A549 (cell line): ENCODE measurements around the gene IL22RA2. TPM values are rescaled to one million over a fixed set of nuclear protein-coding genes. Genes with fewer than 3 reads are reported as not detected.
A peak's percentile ranks its signal among the peaks of the same experiment; 100 is the strongest.

Experiments used
- ATAC-seq, 2 experiments: fragments of 200-7000 bp in 1 of 2; fragments of >200 bp in 1 of 2; cut with Nextera tagmentation in 1 of 2; cut with Tn5 transposase in 1 of 2; 3 replicates each; pipeline versions ENCODE4 v1.8.0 to v1.9.1; 2018 to 2020; ENCODE audit warnings: mild to moderate bottlenecking in 1 of 2, moderate library complexity in 1 of 2
- CTCF ChIA-PET: fragments of 300-600 bp; sonication (Branson Sonifier 250); formaldehyde crosslinking; extraction: SDS; loops from one replicate; lab custom pipeline; 2021; ENCODE audit warnings: antibody characterized with exemption, inconsistent platforms; lab: Yijun Ruan, JAX
- POLR2A ChIA-PET: fragments of 350-600 bp; formaldehyde crosslinking; extraction: SDS; loops from one replicate; lab custom pipeline; 2021; ENCODE audit warnings: antibody characterized with exemption, inconsistent platforms; lab: Yijun Ruan, JAX
- DNase-seq, 2 experiments: peaks; one replicate each; pipeline versions ENCODE4 v3.0.0 to v3.0.0-alpha.2; 2011 to 2016; ENCODE audit warnings: low read depth in 1 of 2, low spot score in 1 of 2
- FAIRE-seq: peaks from 2 replicates; lab custom pipeline; 2011; peaks lifted over from hg19 to GRCh38; lab: Jason Lieb, UNC
- H3K27ac ChIP-seq, 2 experiments: fragments of >200 bp; sonication (Bioruptor Twin); formaldehyde crosslinking; 3 replicates each; pipeline ENCODE4 v1.5.1; 2016 to 2017
- H3K4me1 ChIP-seq: fragments of >200 bp; sonication (Bioruptor Twin); formaldehyde crosslinking; 3 replicates; pipeline ENCODE4 v1.6.1; 2016
- H3K4me2 ChIP-seq: fragments of >200 bp; sonication (Bioruptor Twin); formaldehyde crosslinking; 3 replicates; pipeline ENCODE4 v1.6.1; 2016
- H3K4me3 ChIP-seq: fragments of >200 bp; sonication (Bioruptor Twin); formaldehyde crosslinking; 3 replicates; pipeline ENCODE4 v1.5.1; 2016
- H3K9me3 ChIP-seq: fragments of >200 bp; sonication (Bioruptor Twin); formaldehyde crosslinking; 3 replicates; pipeline ENCODE4 v1.6.1; 2016
- CEBPB ChIP-seq, 2 experiments: fragments of >200 bp in 1 of 2; sonication (Bioruptor Twin) in 1 of 2; formaldehyde crosslinking in 1 of 2; IDR thresholded peaks; 2 replicates each; pipeline ENCODE4 v1.6.1; 2012 to 2016
- EHF ChIP-seq: fragments of 250-450 bp; sonication (Bioruptor Pico); IDR thresholded peaks from 2 replicates; pipeline ENCODE4 v1.5.0; 2020; ENCODE audit warnings: mild to moderate bottlenecking
- EP300 ChIP-seq, 2 experiments: fragments of >200 bp; sonication (Bioruptor Twin); formaldehyde crosslinking; IDR thresholded peaks; 2 replicates in 1 of 2; 3 replicates in 1 of 2; pipeline ENCODE4 v1.6.1; 2016 to 2017
- ESRRA ChIP-seq: fragments of 150-350 bp; IDR thresholded peaks from 2 replicates; pipeline ENCODE4 v1.6.1; 2014; ENCODE audit warnings: mild to moderate bottlenecking, low read length, borderline replicate concordance
- FOSL2 ChIP-seq, 2 experiments: fragments of 450-650 bp in 1 of 2; fragments of >200 bp in 1 of 2; sonication (Bioruptor Twin) in 1 of 2; formaldehyde crosslinking; IDR thresholded peaks; 2 replicates each; pipeline versions ENCODE4 v1.5.0 to v1.6.1; 2016 to 2020; ENCODE audit warnings: mild to moderate bottlenecking in 1 of 2, moderate library complexity in 1 of 2
- GATA3 ChIP-seq: IDR thresholded peaks from 2 replicates; pipeline ENCODE4 v1.6.1; 2012; ENCODE audit warnings: borderline replicate concordance
- JUN ChIP-seq, 2 experiments: fragments of >200 bp; sonication (Bioruptor Twin); formaldehyde crosslinking; IDR thresholded peaks; 2 replicates in 1 of 2; 3 replicates in 1 of 2; pipeline ENCODE4 v1.6.1; 2016 to 2017
- JUNB ChIP-seq: fragments of >200 bp; sonication (Bioruptor Twin); formaldehyde crosslinking; IDR thresholded peaks from 2 replicates; pipeline ENCODE4 v1.6.1; 2016
- NR3C1 ChIP-seq: fragments of >200 bp; sonication (Bioruptor Twin); formaldehyde crosslinking; IDR thresholded peaks from 3 replicates; pipeline ENCODE4 v1.6.1; 2017
- PHF8 ChIP-seq: fragments of 200-600 bp; sonication (generic); IDR thresholded peaks from 2 replicates; pipeline ENCODE4 v1.6.1; 2016; ENCODE audit warnings: low read depth, mild to moderate bottlenecking, antibody characterized with exemption, moderate library complexity, borderline replicate concordance
- SMC3 ChIP-seq: fragments of >200 bp; sonication (Bioruptor Twin); formaldehyde crosslinking; IDR thresholded peaks from 3 replicates; pipeline ENCODE4 v1.6.1; 2018; ENCODE audit warnings: inconsistent platforms
- ZC3H11A ChIP-seq: fragments of 450-650 bp; IDR thresholded peaks from 2 replicates; pipeline ENCODE4 v1.6.1; 2014; ENCODE audit warnings: antibody characterized with exemption, mild to moderate bottlenecking
- ZFP36 ChIP-seq: fragments of 450-650 bp; IDR thresholded peaks from 2 replicates; pipeline ENCODE4 v1.6.1; 2014; ENCODE audit warnings: borderline replicate concordance; ENCODE audit not compliant: partially characterized antibody
- WGBS: methylation state at CpG from one replicate; pipeline ENCODE4 v1.1.6; 2017; ENCODE audit errors: missing lambda C conversion rate; 5-methylcytosine and 5-hydroxymethylcytosine counted together
- polyA plus RNA-seq, 4 experiments: library from polyadenylated mRNA; depleted of rRNA in 3 of 4; stranded (reverse); fragments of >200 nt; fragmentation: RNase III in 1 of 4; extraction: RNeasy Plus Mini Kit Qiagen cat#74134 plus additional on column Dnase treatment in 1 of 4; gene quantifications; 2 replicates in 3 of 4; 3 replicates in 1 of 4; pipeline ENCODE4 v1.2.3, GENCODE V29; 2011 to 2017
- TF ChIP-seq, protein P1 (sequence below): fragments of >200 bp; sonication (Bioruptor Twin); formaldehyde crosslinking; IDR thresholded peaks from 2 replicates; pipeline ENCODE4 v1.6.1; 2016
- TF ChIP-seq, protein P2 (sequence below): fragments of 450-650 bp; IDR thresholded peaks from 2 replicates; pipeline ENCODE4 v1.6.1; 2014; ENCODE audit warnings: antibody characterized with exemption
- TF ChIP-seq, protein P3 (sequence below): IDR thresholded peaks from 2 replicates; pipeline ENCODE4 v1.6.1; 2012
- TF ChIP-seq, protein P4 (sequence below): fragments of >200 bp; sonication (Bioruptor Twin); formaldehyde crosslinking; IDR thresholded peaks from 3 replicates; pipeline ENCODE4 v1.6.1; 2016

IL22RA2 gene
- polyA plus RNA-seq, 2 of the 4 experiments (the other 2 are of a cell fraction) = not detected

DNA sequence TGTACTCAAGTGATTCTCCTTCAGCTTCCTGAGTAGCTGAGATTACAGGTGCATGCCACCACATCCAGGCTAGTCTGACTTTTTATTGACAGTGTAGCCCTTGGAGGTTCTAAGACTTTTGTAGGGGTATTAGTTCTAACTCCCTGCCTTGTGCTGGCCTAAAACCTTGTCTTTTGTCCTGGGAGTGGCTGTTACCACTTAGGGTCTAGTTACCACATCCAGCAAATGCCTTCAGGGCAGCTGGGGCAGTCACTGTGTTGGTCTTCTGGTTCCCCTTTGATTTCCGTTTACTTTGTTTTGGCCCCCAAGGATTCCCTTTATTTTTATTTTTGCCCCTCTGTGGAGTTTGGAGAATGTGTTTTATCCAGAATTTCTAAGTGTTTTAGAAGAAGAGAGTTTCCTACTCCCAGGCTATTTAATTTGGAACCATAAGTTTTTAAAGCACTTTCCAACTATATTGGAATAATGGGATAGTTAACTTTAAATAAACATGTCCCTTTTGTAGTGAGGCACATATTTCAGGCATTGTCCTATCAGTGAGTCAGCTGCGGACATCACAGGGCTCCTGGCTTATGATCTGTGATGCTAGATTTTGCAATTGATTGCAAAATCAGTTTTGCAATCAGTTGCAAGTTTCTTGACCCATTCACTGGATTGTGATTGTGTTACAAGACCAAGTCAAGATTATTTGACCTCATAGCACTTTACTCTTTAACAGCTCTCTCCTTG, 25.0 kb downstream of the IL22RA2 start:
- WGBS = 31% methylated on average over 2 of the region's 2 CpGs
- CTCF ChIA-PET = interaction anchor here (0.6 to 1.3 kb wide), 2 partner anchors 53 to 54 kb away, joined by 3 to 6 read pairs; no protein-coding TSS in a partner anchor
- POLR2A ChIA-PET = no interaction called here
- TF ChIP-seq JUNB = peak; percentile 86
- peak; percentile 54; the same call in 1 of the 2 replicates for TF ChIP-seq GATA3
- TF ChIP-seq FOSL2 (IDR thresholded peaks at IDR 0.05) = peak; percentile 83
- TF ChIP-seq FOSL2 (CRISPR knock-in tag; IDR thresholded peaks at IDR 0.05) = peak; percentile 69
- TF ChIP-seq, protein P1, sequence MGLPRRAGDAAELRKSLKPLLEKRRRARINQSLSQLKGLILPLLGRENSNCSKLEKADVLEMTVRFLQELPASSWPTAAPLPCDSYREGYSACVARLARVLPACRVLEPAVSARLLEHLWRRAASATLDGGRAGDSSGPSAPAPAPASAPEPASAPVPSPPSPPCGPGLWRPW = peak; percentile 100
- TF ChIP-seq EP300 (IDR thresholded peaks at IDR 0.05) = peak; percentile 86 to 91; a peak in 4 of 5 replicates
- no peak for TF ChIP-seq EHF (CRISPR knock-in tag)
- TF ChIP-seq, protein P2, sequence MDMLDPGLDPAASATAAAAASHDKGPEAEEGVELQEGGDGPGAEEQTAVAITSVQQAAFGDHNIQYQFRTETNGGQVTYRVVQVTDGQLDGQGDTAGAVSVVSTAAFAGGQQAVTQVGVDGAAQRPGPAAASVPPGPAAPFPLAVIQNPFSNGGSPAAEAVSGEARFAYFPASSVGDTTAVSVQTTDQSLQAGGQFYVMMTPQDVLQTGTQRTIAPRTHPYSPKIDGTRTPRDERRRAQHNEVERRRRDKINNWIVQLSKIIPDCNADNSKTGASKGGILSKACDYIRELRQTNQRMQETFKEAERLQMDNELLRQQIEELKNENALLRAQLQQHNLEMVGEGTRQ = no peak
- TF ChIP-seq, protein P3, sequence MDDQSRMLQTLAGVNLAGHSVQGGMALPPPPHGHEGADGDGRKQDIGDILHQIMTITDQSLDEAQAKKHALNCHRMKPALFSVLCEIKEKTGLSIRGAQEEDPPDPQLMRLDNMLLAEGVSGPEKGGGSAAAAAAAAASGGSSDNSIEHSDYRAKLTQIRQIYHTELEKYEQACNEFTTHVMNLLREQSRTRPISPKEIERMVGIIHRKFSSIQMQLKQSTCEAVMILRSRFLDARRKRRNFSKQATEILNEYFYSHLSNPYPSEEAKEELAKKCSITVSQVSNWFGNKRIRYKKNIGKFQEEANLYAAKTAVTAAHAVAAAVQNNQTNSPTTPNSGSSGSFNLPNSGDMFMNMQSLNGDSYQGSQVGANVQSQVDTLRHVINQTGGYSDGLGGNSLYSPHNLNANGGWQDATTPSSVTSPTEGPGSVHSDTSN = no peak
- TF ChIP-seq, protein P4, sequence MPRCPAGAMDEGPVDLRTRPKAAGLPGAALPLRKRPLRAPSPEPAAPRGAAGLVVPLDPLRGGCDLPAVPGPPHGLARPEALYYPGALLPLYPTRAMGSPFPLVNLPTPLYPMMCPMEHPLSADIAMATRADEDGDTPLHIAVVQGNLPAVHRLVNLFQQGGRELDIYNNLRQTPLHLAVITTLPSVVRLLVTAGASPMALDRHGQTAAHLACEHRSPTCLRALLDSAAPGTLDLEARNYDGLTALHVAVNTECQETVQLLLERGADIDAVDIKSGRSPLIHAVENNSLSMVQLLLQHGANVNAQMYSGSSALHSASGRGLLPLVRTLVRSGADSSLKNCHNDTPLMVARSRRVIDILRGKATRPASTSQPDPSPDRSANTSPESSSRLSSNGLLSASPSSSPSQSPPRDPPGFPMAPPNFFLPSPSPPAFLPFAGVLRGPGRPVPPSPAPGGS = peak; percentile 93; the same call in 2 of the 3 replicates
- no peak for TF ChIP-seq ZC3H11A
- TF ChIP-seq CEBPB (IDR thresholded peaks at IDR 0.05) = peak; percentile 93 to 99
- TF ChIP-seq PHF8 = no peak
- peak; percentile 20; the same call in 2 of the 3 replicates for TF ChIP-seq SMC3
- TF ChIP-seq JUN (IDR thresholded peaks at IDR 0.05) = peak; percentile 85 to 88; a peak in 4 of 5 replicates
- TF ChIP-seq, all 56 proteins: peak for 9
- peak; percentile 63 to 88 for ATAC-seq
- no peak for FAIRE-seq
- peaks cover 26% of the 10 kb centered on the region for H3K4me1 ChIP-seq
- peak overlapping the region; percentile 64 for H3K4me2 ChIP-seq
- H3K4me3 ChIP-seq = no peak overlapping the region
- DNase-seq = peak; percentile 10 to 67
- peak overlapping the region; percentile 71 to 85 for H3K27ac ChIP-seq
- peaks cover 17% of the 10 kb centered on the region; the same call in 2 of the 3 replicates for H3K9me3 ChIP-seq

DNA sequence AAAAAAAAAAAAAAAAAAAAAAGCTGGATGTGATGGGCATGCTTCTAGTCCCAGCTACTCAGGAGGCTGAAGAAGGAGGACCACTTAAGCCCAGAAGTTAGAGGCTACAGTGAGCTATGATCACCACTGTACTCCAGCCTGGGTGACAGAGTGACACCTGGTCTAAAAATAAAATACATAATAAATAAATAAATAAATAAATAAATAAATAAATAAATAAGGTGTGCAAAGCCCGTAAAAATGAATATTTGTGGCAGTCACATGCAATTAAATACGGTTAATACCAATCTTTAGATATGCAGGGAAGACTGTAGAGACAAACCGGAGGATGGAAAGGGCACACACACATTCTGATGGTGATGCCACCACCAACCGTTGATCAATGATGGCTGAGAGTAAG, 26.2 kb downstream of the IL22RA2 start:
- Histone ChIP-seq H3K27ac (peak overlapping the region; percentile 70 to 71; a peak in 5 of 6 replicates), H3K4me1 (peaks cover 26% of the 10 kb centered on the region), H3K4me3 (no peak overlapping the region), H3K4me2 (no peak overlapping the region), H3K9me3 (peaks cover 12% of the 10 kb centered on the region; the same call in 2 of the 3 replicates)
- no peak for FAIRE-seq
- WGBS = 63% methylated on average over 4 of the region's 4 CpGs
- no peak for DNase-seq
- ChIA-PET POLR2A (no interaction called here), CTCF (no interaction called here)
- ATAC-seq = no peak
- TF ChIP-seq SMC3 (no peak), GATA3 (no peak), ZFP36 (no peak), ZC3H11A (peak; percentile 27; the same call in 1 of the 2 replicates), NR3C1 (no peak)

DNA sequence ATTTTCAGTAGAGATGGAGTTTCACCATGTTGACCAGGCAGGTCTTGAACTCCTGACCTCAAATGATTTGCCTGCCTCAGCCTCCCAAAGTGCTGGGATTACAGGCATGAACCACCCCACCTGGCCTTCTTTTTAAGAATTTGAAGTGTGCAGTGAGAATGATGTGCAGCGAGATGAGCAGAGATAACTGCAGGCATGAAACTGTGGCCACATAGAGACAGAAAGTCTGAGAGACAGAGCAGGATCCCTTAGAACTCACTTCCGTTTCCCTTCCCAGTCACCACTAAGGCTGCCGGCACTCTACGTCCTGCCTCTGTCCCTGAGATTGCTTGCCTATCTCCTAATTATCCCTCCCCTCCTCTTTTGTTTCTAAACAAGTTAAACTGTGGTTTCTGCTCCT, 27.2 kb downstream of the IL22RA2 start:
- no peak overlapping the region for H3K4me3 ChIP-seq
- no peak for ATAC-seq
- no peak for DNase-seq
- peak overlapping the region in 1 of 2 experiments; percentile 70; a peak in 4 of 6 replicates for H3K27ac ChIP-seq
- CTCF ChIA-PET = interaction anchor here (1.5 kb wide), 1 partner anchor 9 kb away, joined by 3 read pairs; no protein-coding TSS in a partner anchor
- WGBS = 95% methylated on average over 4 of the region's 4 CpGs
- peaks cover 2% of the 10 kb centered on the region; the same call in 1 of the 3 replicates for H3K9me3 ChIP-seq
- POLR2A ChIA-PET = no interaction called here
- FAIRE-seq = no peak
- no peak overlapping the region for H3K4me2 ChIP-seq
- TF ChIP-seq ESRRA = no peak
- H3K4me1 ChIP-seq = peaks cover 26% of the 10 kb centered on the region
